ACHN (cell line): ENCODE data around the gene FN1.

ENCODE experiments used
- DNase-seq: peaks from one replicate; pipeline ENCODE4 v3.0.0-alpha.2; 2015
- in situ Hi-C: cut with HindIII; loops from 2 replicates; pipeline ENCODE4 v1.10.0; 2017; ENCODE audit warnings: low sequenced_read_pairs, low pct_ligation_motif_present, low pct_unique_long_range_greater_than_20kb

FN1 gene

DNA sequence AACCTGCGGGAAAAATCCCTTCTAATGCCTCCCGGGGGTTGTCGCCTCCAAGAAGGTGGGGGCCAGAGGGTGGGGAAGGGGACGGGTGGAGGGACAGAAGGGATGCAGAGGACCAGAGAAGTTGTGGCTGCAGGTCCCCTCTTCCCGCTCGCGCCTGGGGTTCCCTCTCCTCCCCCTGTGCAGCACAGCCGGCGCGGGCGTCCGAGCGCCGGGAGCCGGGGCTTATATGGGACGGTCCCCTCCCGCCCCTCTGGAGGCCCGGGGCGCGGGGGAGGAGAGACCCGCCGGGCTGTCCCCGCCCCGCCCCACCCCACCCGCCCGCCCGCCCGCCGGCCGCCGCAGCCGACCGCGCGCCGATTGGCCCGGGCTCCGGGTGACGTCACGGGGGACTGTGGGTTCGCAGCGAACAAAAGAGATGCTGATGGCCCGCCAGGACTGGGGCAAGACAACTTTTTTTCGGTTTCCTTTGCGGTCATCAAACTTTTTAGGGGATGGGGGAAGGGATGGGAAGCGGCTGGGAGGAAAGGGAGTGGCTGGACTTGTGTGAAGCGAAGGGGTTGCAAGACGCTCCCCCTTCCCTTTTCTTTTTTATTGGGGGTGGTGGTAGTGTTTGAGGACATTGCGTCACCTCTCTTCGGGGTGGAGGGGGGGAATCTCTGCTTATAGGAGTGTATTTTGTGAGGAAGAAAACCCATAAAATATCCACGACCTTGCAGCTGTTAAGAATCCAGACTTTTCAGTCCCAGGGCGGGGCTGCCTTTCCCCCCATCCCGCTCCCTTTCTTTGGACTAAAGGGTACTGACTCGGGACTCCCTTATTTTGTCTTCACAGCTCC lies at the start of gene FN1:
FN1 (minus strand) TSS at position 199 of the 835 bp plus-strand sequence. CDS start 266 bp downstream, outside the sequence.
- in situ Hi-C loops = no loop called here
- peak; percentile 95 for DNase-seq

GRCh38 chr2:215485032-215485431 lies 49.2 kb upstream of the FN1 start:
- in situ Hi-C loops = no loop called here
- DNase-seq = no peak

- DNase-seq = no peak
- in situ Hi-C loops = no loop called here
These were observed 48.7 kb upstream of the FN1 start for GRCh38 chr2:215484570-215484969.

DNA sequence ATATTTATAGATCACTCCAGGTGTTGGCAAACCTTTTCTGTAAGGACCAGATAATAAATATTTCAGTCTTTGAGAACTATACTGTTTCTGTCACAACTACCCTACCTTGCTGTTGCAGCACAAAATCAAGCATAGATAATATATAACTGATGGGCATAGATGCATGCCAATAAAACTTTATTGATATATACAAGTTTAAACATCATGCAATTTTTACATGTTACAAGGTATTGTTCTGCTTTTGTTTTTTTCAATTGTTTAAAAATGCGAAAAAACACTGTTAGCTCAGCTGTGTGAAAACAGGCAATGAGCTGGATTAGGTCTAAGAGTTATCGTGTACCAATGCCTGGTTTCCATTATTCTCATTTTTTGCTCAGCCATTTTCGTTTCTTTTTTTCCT lies 47.6 kb upstream of the FN1 start:
- in situ Hi-C loops = no loop called here
- no peak for DNase-seq

- no peak for DNase-seq
- in situ Hi-C loops = no loop called here
These were observed 43.8 kb upstream of the FN1 start for GRCh38 chr2:215479536-215480240.

- in situ Hi-C loops = no loop called here
- DNase-seq = no peak
These were observed 43.3 kb upstream of the FN1 start for GRCh38 chr2:215479121-215479520.

- no peak for DNase-seq
- in situ Hi-C loops = no loop called here
These were observed 40.6 kb upstream of the FN1 start for GRCh38 chr2:215476424-215476823.

GRCh38 chr2:215466097-215466909 lies 30.4 kb upstream of the FN1 start:
- no peak for DNase-seq
- in situ Hi-C loops = loop anchor here (25.0 kb wide), 1 partner anchor 446 kb away; no protein-coding TSS in a partner anchor

- no peak for DNase-seq
- in situ Hi-C loops = loop anchor here (25.0 kb wide), 1 partner anchor 447 kb away; no protein-coding TSS in a partner anchor
These were observed 29.4 kb upstream of the FN1 start for GRCh38 chr2:215465256-215465655.

- in situ Hi-C loops = loop anchor here (25.0 kb wide), 1 partner anchor 450 kb away; no protein-coding TSS in a partner anchor
- DNase-seq = no peak
These were observed 26.1 kb upstream of the FN1 start for GRCh38 chr2:215461836-215462532.

- no peak for DNase-seq
- in situ Hi-C loops = loop anchor here (25.0 kb wide), 1 partner anchor 451 kb away; no protein-coding TSS in a partner anchor
These were observed 25.0 kb upstream of the FN1 start for GRCh38 chr2:215460682-215461382.

- in situ Hi-C loops = loop anchor here (25.0 kb wide), 1 partner anchor 456 kb away; no protein-coding TSS in a partner anchor
- no peak for DNase-seq
These were observed 20.1 kb upstream of the FN1 start for GRCh38 chr2:215455958-215456357.

GRCh38 chr2:215454519-215455246 lies 18.8 kb upstream of the FN1 start:
- in situ Hi-C loops = loop anchor here (25.0 kb wide), 1 partner anchor 458 kb away; no protein-coding TSS in a partner anchor
- DNase-seq = peak; percentile 46

DNA sequence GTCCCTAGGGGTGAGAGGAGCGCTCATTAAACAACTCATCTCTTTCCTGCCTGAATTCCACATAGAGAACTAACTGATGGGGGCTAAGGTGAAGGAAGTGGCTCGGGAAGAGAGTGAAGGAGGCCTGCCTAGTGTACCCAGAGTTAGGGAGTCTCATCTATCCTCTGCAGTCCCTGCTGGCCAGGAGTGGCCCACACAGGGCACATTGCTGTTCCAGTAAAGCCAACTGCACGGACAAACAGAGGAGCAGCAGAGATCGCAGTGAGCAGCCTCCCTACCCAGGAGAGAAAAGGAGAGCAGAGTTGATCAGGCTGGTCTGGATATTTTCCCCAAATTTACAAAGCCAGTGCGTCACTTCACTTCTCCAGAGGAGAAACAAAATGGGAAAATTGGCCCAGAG lies 16.9 kb upstream of the FN1 start:
- no peak for DNase-seq
- in situ Hi-C loops = loop anchor here (25.0 kb wide), 1 partner anchor 460 kb away; no protein-coding TSS in a partner anchor

DNA sequence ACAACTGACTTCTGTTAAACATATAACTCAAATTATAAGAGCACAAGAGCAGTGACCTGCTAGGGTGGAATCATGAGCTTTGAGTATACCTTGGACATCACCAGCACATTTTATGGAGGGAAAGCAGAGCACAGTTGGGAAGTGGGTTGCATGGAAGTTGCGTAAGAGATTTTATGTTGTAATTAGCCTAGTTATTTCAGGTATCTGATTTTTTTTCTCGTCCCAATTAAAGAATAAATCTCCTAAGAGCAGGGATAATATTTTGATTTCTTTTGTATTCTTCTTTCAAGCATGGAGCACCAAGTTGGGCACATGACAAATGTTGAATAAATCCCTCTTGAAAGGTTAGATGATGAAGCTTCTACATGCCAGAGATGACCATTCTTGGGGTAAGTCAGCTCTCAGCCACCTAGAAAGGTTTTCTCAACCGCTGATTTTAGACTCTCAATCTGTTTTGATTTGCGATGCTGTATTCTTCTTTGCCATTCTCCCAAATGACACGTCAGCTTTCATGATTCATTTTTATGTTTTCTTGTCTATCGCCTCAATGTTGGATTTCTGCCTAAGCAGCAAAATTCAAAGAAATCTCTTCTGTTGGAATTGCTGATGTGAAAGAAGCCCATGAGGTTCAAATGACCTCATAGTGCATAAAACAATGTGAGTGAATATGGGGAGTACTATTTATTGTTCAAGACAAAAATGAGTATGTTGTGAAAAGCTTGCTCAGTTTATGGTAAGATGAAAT lies 15.3 kb upstream of the FN1 start:
- DNase-seq = no peak
- in situ Hi-C loops = loop anchor here (25.0 kb wide), 1 partner anchor 461 kb away; no protein-coding TSS in a partner anchor
